Measurements from ENCODE around the gene ERVFRD-1.
A peak's percentile ranks its signal among the peaks of the same experiment; 100 is the strongest.
"Not testable (repeated sequence)": the region's sequence is repeated elsewhere in the genome, so short reads cannot be mapped to it uniquely, and the experiment has no call there.

The ERVFRD-1 gene

GRCh38 chr6:11122380-11122779 is 10.9 kb upstream of the ERVFRD-1 start:
- H2AFZ ChIP-seq, result no peak overlapping the region
- H3K36me3 ChIP-seq (ENCODE audit: control insufficient read depth, insufficient read depth, low read length), result no peaks in the 10 kb centered on the region
- no peak overlapping the region for H3K9ac ChIP-seq
- H3K4me3 ChIP-seq (ENCODE audit: low read depth, low read length), result no peak overlapping the region
- H3K9me3 ChIP-seq (ENCODE audit: control insufficient read depth, low read length), result no peaks in the 10 kb centered on the region
- H3K79me2 ChIP-seq, result peaks cover 51% of the 10 kb centered on the region
- H3K4me1 ChIP-seq, result peaks cover 34% of the 10 kb centered on the region
- no peak for TF ChIP-seq CTCF (IDR thresholded peaks at IDR 0.05)
- H3K4me2 ChIP-seq (ENCODE audit: low read length), result no peak overlapping the region
- no peaks in the 10 kb centered on the region for H3K27me3 ChIP-seq (ENCODE audit: control insufficient read depth, insufficient read depth, low read length)
- H3K27ac ChIP-seq, result no peak overlapping the region

- Histone ChIP-seq H3K36me3 (ENCODE audit: control insufficient read depth, insufficient read depth, low read length) (no peaks in the 10 kb centered on the region), H3K4me2 (ENCODE audit: low read length) (no peak overlapping the region), H3K9ac (no peak overlapping the region), H3K79me2 (peaks cover 47% of the 10 kb centered on the region), H3K27me3 (ENCODE audit: control insufficient read depth, insufficient read depth, low read length) (no peaks in the 10 kb centered on the region), H3K9me3 (ENCODE audit: control insufficient read depth, low read length) (no peaks in the 10 kb centered on the region), H2AFZ (no peak overlapping the region), H3K4me1 (peaks cover 32% of the 10 kb centered on the region), H3K4me3 (ENCODE audit: low read depth, low read length) (no peak overlapping the region), H3K27ac (no peak overlapping the region)
- TF ChIP-seq CTCF (IDR thresholded peaks at IDR 0.05), result no peak
Measured at GRCh38 chr6:11121851-11122250, 10.3 kb upstream of the ERVFRD-1 start.

GRCh38 chr6:11120271-11121005 is 8.9 kb upstream of the ERVFRD-1 start:
- H3K4me3 ChIP-seq (ENCODE audit: low read depth, low read length), result peak overlapping the region; percentile 13
- H3K4me2 ChIP-seq (ENCODE audit: low read length), result no peak overlapping the region
- no peak for TF ChIP-seq CTCF (IDR thresholded peaks at IDR 0.05)
- H3K4me1 ChIP-seq, result peaks cover 30% of the 10 kb centered on the region
- no peaks in the 10 kb centered on the region for H3K9me3 ChIP-seq (ENCODE audit: control insufficient read depth, low read length)
- no peaks in the 10 kb centered on the region for H3K36me3 ChIP-seq (ENCODE audit: control insufficient read depth, insufficient read depth, low read length)
- peak overlapping the region; percentile 45 for H3K27ac ChIP-seq
- H3K9ac ChIP-seq, result no peak overlapping the region
- H3K79me2 ChIP-seq, result peaks cover 39% of the 10 kb centered on the region
- H3K27me3 ChIP-seq (ENCODE audit: control insufficient read depth, insufficient read depth, low read length), result no peaks in the 10 kb centered on the region
- H2AFZ ChIP-seq, result peak overlapping the region; percentile 12

GRCh38 chr6:11115808-11116536 is 4.4 kb upstream of the ERVFRD-1 start:
- H3K36me3 ChIP-seq (ENCODE audit: control insufficient read depth, insufficient read depth, low read length); H3K27me3 ChIP-seq (ENCODE audit: control insufficient read depth, insufficient read depth, low read length); H3K9ac ChIP-seq; H3K4me2 ChIP-seq (ENCODE audit: low read length); H3K4me3 ChIP-seq (ENCODE audit: low read depth, low read length); H3K27ac ChIP-seq; H3K9me3 ChIP-seq (ENCODE audit: control insufficient read depth, low read length); H2AFZ ChIP-seq: not testable (repeated sequence)
- H3K79me2 ChIP-seq, result peaks cover 22% of the 10 kb centered on the region
- H3K4me1 ChIP-seq, result peaks cover 19% of the 10 kb centered on the region

GRCh38 chr6:11113038-11113437 is 1.5 kb upstream of the ERVFRD-1 start:
- Histone ChIP-seq H3K4me2 (ENCODE audit: low read length) (no peak overlapping the region), H2AFZ (no peak overlapping the region), H3K27ac (no peak overlapping the region), H3K9ac (no peak overlapping the region), H3K36me3 (ENCODE audit: control insufficient read depth, insufficient read depth, low read length) (no peaks in the 10 kb centered on the region), H3K4me3 (ENCODE audit: low read depth, low read length) (no peak overlapping the region), H3K27me3 (ENCODE audit: control insufficient read depth, insufficient read depth, low read length) (no peaks in the 10 kb centered on the region), H3K9me3 (ENCODE audit: control insufficient read depth, low read length) (no peaks in the 10 kb centered on the region), H3K79me2 (peaks cover 23% of the 10 kb centered on the region), H3K4me1 (peaks cover 24% of the 10 kb centered on the region)
- no peak for TF ChIP-seq CTCF (IDR thresholded peaks at IDR 0.05)

Data from parathyroid adenoma (tissue), 2 donors.